GM12801 (cell line): ENCODE measurements around the gene RIPK3.

ENCODE experiments used
- TF ChIP-seq, protein P1 (sequence below): IDR thresholded peaks from one replicate; pipeline ENCODE4 v1.5.1; 2011; ENCODE audit warnings: control low read depth; ENCODE audit not compliant: insufficient read length; ENCODE audit errors: extremely low read depth

RIPK3 gene

DNA sequence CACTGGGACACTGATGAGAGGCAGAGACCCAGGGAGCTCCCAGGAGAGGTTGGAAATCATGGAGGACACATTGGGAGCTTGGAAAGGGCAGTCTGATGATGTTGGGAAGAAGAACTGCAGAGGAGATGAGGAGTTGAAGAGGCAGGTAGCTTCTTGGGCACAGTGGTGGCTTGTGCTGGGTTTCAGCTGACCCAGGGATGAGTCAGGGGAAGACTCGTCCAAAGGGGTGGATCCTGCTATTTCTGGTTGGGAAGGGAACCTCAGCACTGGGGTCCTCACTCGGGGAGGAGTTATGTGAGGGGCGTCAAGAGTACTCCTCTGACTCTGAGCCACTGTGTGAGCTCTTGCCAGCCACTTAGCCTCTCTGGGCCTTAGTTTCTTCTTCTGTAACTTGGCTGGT is 16.4 kb downstream of the RIPK3 start:
- TF ChIP-seq, protein P1, sequence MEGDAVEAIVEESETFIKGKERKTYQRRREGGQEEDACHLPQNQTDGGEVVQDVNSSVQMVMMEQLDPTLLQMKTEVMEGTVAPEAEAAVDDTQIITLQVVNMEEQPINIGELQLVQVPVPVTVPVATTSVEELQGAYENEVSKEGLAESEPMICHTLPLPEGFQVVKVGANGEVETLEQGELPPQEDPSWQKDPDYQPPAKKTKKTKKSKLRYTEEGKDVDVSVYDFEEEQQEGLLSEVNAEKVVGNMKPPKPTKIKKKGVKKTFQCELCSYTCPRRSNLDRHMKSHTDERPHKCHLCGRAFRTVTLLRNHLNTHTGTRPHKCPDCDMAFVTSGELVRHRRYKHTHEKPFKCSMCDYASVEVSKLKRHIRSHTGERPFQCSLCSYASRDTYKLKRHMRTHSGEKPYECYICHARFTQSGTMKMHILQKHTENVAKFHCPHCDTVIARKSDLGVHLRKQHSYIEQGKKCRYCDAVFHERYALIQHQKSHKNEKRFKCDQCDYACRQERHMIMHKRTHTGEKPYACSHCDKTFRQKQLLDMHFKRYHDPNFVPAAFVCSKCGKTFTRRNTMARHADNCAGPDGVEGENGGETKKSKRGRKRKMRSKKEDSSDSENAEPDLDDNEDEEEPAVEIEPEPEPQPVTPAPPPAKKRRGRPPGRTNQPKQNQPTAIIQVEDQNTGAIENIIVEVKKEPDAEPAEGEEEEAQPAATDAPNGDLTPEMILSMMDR = no peak

DNA sequence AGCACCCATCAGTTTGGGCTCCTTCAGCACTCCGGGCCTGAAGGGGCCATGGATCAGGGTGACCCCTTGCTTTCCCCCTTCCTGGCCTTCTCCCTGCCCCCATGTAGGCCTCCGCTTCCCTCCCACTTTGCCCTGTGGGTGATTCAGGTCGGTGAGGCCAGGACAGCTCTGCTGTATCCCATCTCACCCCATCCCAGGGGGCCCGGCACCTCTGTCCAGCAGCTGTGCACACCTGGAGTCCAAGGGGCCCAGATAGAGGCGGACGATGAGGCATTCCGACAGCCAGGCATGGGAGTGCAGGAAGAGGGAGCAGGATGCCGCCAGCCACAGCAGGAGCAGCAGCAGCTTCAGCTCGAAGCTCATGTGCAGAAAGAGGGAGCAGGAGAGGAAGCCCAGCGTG is 17.1 kb downstream of the RIPK3 start:
- TF ChIP-seq, protein P1 = no peak

DNA sequence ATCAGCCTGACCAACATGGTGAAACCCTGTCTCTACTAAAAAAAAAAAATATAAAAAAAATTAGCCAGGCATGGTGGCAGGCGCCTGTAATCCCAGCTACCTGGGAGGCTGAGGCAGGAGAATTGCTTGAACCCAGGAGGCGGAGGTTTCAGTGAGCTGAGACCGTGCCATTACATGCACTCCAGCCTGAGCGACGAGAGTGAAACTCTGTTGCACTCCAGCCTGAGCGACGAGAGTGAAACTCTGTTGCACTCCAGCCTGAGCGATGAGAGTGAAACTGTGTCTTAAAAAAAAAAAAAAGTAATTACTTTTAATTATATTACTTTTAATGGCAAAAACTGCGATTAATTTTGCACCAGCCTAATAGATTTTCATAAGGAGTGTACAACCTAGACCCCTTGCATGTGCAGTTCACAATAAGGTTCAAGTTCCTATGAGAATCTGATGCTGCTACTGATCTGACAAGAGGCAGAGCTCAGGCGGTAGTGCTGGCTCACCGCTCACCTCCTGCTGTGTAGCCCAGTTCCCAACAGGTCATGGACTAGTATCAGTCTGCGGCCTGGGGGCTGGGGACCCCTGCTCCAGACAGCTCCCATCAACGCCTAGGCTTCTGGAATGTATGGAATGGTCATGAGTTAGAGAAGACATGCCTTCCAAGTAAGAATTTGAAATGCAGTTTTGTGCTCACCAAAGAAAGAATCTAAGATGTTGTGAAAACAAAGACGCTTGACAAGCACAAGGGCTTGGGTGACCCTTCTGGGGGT is 18.4 kb downstream of the RIPK3 start:
- TF ChIP-seq, protein P1 = no peak

DNA sequence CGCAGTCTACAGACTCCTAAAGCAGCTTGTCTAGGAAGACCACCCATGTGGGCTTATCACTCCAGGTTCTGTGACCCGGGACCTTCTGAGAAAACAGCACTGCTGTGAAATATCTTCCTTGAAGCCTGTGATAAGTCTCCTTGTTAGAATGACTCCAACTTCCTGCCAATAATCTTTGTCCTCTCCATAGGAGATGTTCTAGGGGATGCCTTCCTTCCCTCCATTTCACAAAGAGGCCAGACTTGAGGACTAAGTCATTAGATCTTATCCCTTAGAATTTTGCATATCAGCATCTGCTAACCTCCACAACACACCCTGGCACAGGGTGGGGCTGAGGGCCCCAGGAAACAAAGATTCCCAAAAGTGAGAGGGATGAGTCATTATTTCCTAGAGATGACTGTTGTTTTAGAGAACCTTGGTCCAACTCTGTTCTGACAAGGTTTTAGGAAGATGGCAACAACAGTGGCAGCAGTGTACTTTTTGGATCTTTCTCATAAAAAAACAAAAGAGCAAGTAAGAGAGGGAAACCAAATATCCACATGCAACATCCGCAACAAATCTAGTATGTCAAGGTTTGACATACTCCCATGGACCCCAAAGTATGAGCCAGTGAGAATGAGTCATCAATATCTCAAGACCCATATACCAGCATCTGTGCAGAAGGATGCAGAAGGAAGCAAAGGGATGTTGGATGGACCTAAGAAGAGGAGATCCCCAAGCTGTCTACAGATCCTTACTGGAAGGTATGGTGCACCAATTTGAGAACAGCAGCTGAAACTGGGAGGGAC is 22.5 kb downstream of the RIPK3 start:
- TF ChIP-seq, protein P1 = no peak

DNA sequence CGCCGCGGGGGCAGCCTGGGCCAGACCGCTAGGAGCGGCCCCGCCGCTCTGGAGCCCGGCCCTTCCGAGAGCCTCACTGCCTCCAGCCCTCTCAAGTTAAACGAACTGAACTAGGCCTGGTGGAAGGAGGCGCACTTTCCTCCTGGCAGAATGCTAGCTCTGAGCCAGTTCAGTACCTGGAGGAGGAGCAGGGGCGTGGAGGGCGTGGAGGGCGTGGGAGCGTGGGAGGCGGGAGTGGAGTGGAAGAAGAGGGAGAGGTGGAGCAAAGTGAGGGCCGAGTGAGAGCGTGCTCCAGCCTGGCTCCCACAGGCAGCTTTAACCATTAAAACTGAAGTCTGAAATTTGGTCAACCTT is 23.2 kb downstream of the RIPK3 start:
- TF ChIP-seq, protein P1 = no peak

DNA sequence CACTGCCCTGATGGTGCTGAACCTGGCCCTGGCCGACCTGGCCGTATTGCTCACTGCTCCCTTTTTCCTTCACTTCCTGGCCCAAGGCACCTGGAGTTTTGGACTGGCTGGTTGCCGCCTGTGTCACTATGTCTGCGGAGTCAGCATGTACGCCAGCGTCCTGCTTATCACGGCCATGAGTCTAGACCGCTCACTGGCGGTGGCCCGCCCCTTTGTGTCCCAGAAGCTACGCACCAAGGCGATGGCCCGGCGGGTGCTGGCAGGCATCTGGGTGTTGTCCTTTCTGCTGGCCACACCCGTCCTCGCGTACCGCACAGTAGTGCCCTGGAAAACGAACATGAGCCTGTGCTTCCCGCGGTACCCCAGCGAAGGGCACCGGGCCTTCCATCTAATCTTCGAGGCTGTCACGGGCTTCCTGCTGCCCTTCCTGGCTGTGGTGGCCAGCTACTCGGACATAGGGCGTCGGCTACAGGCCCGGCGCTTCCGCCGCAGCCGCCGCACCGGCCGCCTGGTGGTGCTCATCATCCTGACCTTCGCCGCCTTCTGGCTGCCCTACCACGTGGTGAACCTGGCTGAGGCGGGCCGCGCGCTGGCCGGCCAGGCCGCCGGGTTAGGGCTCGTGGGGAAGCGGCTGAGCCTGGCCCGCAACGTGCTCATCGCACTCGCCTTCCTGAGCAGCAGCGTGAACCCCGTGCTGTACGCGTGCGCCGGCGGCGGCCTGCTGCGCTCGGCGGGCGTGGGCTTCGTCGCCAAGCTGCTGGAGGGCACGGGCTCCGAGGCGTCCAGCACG is 23.8 kb downstream of the RIPK3 start:
- TF ChIP-seq, protein P1 = no peak

DNA sequence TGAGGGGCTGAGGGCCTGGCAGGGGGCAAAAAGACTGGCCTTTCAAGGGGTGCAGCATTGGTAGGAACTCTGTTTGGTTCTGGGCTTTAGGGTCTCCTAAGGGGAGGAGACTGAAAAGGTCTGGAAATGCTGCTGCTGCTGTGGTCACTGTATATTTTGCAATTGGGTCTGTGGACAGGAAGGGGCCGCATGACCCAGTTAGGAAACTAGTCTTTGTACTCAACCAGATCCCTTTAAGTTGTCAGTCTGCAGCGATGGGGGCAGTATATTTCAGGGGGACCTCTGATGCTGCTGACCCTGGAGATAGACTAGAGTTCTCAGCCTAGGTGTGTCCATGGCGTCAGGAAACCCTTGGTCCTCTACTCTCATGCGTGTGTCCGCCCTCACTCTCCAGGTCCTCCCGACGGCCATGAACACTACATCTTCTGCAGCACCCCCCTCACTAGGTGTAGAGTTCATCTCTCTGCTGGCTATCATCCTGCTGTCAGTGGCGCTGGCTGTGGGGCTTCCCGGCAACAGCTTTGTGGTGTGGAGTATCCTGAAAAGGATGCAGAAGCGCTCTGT is 24.5 kb downstream of the RIPK3 start:
- TF ChIP-seq, protein P1 = no peak
